Measurements from ENCODE around the gene SUCLG2.

- TF ChIP-seq CTCF (conservative IDR thresholded peaks at IDR 0.05; ENCODE audit: low read depth, low read length): no peak
- TF ChIP-seq EZH2phosphoT487 (IDR thresholded peaks at IDR 0.05; ENCODE audit: borderline replicate concordance, low read length): no peak
- TF ChIP-seq EZH2 (IDR thresholded peaks at IDR 0.05; ENCODE audit: low read length, unreplicated experiment): no peak
Observed at GRCh38 chr3:67325231-67325630, 329.2 kb downstream of the SUCLG2 start.
